ENCODE data around the gene PLAC1.

PLAC1 gene

DNA sequence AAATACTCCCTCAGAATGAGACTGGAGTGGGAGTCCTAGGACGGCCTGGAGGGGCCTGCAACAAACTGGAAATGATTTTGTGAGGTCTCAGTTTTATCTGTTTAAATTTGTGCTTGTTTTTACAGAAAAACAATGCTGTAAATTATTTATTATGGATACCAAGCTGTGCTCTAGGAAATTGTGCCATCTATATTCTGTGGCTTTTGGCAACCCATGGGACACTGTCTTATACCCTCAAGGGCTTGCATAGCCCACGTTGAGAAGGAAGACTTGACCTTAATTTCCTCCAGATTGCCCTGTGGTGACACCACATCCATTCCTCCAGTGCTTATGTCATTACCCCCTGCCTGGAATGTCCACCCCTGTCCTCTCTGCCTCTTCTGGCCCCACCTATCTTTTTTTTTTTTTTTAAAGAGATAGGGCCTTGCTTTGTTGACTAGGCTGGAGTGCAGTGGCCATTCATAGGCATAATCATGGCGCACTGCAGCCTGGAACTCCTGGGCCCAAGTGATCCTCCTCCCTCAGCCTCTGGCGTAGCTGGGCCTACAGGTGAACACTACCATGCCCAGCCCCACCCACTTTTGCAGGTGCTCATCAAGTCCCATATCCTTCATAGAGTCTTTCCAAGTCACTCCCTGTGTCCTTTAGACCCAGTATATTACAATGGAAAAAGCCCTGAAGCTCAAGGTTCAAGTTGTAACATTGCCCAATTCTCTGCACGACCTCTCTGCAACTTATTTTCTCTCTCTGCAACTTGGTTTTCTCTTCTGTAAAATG, 120.9 kb downstream of the PLAC1 start:
- no peak overlapping the region for H3K4me3 ChIP-seq (ENCODE audit: low read depth, low read length)
- ChIA-PET CTCF (no interaction called here), POLR2A (no interaction called here)
- TF ChIP-seq, protein P1, sequence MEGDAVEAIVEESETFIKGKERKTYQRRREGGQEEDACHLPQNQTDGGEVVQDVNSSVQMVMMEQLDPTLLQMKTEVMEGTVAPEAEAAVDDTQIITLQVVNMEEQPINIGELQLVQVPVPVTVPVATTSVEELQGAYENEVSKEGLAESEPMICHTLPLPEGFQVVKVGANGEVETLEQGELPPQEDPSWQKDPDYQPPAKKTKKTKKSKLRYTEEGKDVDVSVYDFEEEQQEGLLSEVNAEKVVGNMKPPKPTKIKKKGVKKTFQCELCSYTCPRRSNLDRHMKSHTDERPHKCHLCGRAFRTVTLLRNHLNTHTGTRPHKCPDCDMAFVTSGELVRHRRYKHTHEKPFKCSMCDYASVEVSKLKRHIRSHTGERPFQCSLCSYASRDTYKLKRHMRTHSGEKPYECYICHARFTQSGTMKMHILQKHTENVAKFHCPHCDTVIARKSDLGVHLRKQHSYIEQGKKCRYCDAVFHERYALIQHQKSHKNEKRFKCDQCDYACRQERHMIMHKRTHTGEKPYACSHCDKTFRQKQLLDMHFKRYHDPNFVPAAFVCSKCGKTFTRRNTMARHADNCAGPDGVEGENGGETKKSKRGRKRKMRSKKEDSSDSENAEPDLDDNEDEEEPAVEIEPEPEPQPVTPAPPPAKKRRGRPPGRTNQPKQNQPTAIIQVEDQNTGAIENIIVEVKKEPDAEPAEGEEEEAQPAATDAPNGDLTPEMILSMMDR (IDR thresholded peaks at IDR 0.05; ENCODE audit: insufficient read depth, low read length, missing control alignments) = no peak
- DNase-seq (ENCODE audit: low read depth, low spot score) = no peak

GRCh38 chrX:134533952-134534351, 124.3 kb downstream of the PLAC1 start:
- no peak overlapping the region for H3K4me3 ChIP-seq (ENCODE audit: low read depth, low read length)
- ChIA-PET CTCF (no interaction called here), POLR2A (no interaction called here)
- TF ChIP-seq, protein P1 (IDR thresholded peaks at IDR 0.05; ENCODE audit: insufficient read depth, low read length, missing control alignments) = no peak
- DNase-seq (ENCODE audit: low read depth, low spot score) = no peak

DNA sequence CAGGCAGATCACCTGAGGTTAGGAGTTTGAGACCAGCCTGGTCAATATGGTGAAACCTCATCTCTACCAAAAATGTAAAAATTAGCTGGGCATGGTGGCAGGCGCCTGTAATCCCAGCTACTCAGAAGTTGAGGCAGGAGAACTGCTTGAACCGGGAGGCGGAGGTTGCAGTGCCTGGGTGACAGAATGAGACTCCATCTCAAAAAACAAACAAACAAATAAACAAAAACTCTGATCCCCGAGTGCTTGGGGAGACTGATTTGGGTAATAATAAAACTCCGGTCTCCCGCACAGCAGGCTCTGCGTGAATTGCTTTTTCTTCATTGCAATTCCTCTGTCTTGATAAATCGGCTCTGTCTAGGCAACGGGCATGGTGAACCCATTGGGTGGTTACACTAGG, 124.9 kb downstream of the PLAC1 start:
- H3K4me3 ChIP-seq (ENCODE audit: low read depth, low read length) = no peak overlapping the region
- DNase-seq (ENCODE audit: low read depth, low spot score) = no peak
- TF ChIP-seq, protein P1 (IDR thresholded peaks at IDR 0.05; ENCODE audit: insufficient read depth, low read length, missing control alignments) = no peak
- ChIA-PET CTCF (no interaction called here), POLR2A (no interaction called here)

DNA sequence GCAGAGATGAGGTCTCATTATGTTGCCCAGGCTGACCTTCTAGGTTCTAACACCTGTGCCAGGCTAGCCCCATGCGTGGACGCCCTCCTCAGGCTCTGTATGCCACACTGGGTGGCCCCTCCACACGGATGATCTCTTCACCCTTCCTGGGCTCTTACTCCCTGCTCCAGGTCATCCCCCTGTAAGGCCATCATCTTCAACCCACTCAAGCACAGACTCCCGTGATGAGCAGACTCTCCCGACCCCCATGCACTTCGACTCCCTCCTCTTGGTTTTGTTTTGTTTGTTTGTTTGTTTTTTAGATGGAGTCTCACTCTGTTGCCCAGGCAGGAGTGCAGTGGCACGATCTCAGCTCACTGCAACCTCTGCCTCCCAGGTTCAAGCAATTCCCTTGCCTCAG, 127.4 kb downstream of the PLAC1 start:
- ChIA-PET CTCF (no interaction called here), POLR2A (interaction anchor here (0.5 kb wide), 1 partner anchor 92 kb away, joined by 3 read pairs; no protein-coding TSS in a partner anchor)
- no peak for DNase-seq (ENCODE audit: low read depth, low spot score)
- TF ChIP-seq, protein P1 (IDR thresholded peaks at IDR 0.05; ENCODE audit: insufficient read depth, low read length, missing control alignments) = no peak
- H3K4me3 ChIP-seq (ENCODE audit: low read depth, low read length) = no peak overlapping the region

DNA sequence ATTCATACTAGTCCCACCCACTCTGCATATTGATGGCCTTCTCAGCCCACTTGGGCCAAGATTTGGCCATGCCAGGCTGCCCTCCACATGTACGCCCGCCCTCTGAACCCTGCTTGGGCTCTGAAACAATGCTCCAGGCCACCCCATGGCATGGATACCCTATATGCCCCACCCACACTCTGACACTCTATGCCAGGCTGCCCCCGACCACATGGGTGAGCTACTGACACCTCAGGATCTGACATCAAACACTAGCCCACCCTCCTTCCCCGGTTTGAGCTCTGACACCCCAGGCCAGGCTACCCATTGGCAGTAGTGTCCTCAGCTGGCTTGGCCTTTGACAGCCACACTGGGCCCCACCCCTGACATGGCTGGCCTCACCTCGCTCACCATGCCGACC, 128.8 kb downstream of the PLAC1 start:
- TF ChIP-seq, protein P1 (IDR thresholded peaks at IDR 0.05; ENCODE audit: insufficient read depth, low read length, missing control alignments) = no peak
- ChIA-PET POLR2A (no interaction called here), CTCF (no interaction called here)
- no peak overlapping the region for H3K4me3 ChIP-seq (ENCODE audit: low read depth, low read length)
- DNase-seq (ENCODE audit: low read depth, low spot score) = no peak

- TF ChIP-seq, protein P1 (IDR thresholded peaks at IDR 0.05; ENCODE audit: insufficient read depth, low read length, missing control alignments) = no peak
- no peak for DNase-seq (ENCODE audit: low read depth, low spot score)
- ChIA-PET CTCF (no interaction called here), POLR2A (no interaction called here)
- H3K4me3 ChIP-seq (ENCODE audit: low read depth, low read length) = no peak overlapping the region
These were observed 129.3 kb downstream of the PLAC1 start for GRCh38 chrX:134528960-134529359.

Data from AG04449 (cell line).